Common myeloid progenitor, CD34-positive (primary cell): ENCODE measurements around the gene DNAJB12. TPM values are rescaled to one million over a fixed set of nuclear protein-coding genes. Genes with fewer than 3 reads are reported as not detected.
"Not testable (repeated sequence)": the region's sequence is repeated elsewhere in the genome, so short reads cannot be mapped to it uniquely, and the experiment has no call there.

Source experiments
- CTCF ChIA-PET: fragments of 350-600 bp; sonication (Branson Sonifier 250); formaldehyde crosslinking; loops from one replicate; lab custom pipeline; 2021; ENCODE audit warnings: antibody characterized with exemption; lab: Charles Lee
- POLR2A ChIA-PET: fragments of 350-600 bp; sonication (Branson Sonifier 250); formaldehyde crosslinking; loops from one replicate; lab custom pipeline; 2021; ENCODE audit warnings: antibody characterized with exemption; lab: Charles Lee
- DNase-seq, 3 donors: peaks; one replicate each; pipeline versions ENCODE4 v3.0.0 to v3.0.0-alpha.2; 2013
- H3K27ac ChIP-seq, 2 experiments: 1 replicate in 1 of 2; 2 replicates in 1 of 2; pipeline ENCODE4 v1.7.0; 2013; ENCODE audit warnings: inconsistent platforms in 2 of 2, low read length in 2 of 2, mild to moderate bottlenecking in 2 of 2, low read depth in 1 of 2, moderate library complexity in 1 of 2; ENCODE audit not compliant: severe bottlenecking in 2 of 2, insufficient read depth in 1 of 2, poor library complexity in 1 of 2
- H3K27me3 ChIP-seq, 5 experiments: replicated peaks in 2 of 5; 1 replicate in 3 of 5; 2 replicates in 2 of 5; pipeline versions ENCODE4 v1.6.1 to v1.7.0; 2013; ENCODE audit warnings: low read length in 4 of 5, mild to moderate bottlenecking in 2 of 5, moderate library complexity in 2 of 5, inconsistent platforms in 1 of 5; ENCODE audit not compliant: insufficient read depth in 5 of 5, control insufficient read depth in 4 of 5
- H3K36me3 ChIP-seq, 4 experiments: 1 replicate in 2 of 4; 2 replicates in 2 of 4; pipeline versions ENCODE4 v1.6.1 to v1.7.0; 2013; ENCODE audit warnings: low read length in 3 of 4, control low read depth in 1 of 4, mild to moderate bottlenecking in 1 of 4; ENCODE audit not compliant: control insufficient read depth in 4 of 4, insufficient read depth in 4 of 4
- H3K4me1 ChIP-seq, 4 experiments: 1 replicate in 3 of 4; 2 replicates in 1 of 4; pipeline versions ENCODE4 v1.6.1 to v1.7.1; 2013; ENCODE audit warnings: low read length in 3 of 4, mild to moderate bottlenecking in 3 of 4, control low read depth in 1 of 4, inconsistent platforms in 1 of 4, moderate library complexity in 1 of 4; ENCODE audit not compliant: control insufficient read depth in 4 of 4, insufficient read depth in 4 of 4; ENCODE audit errors: control extremely low read depth in 1 of 4
- H3K4me3 ChIP-seq, 7 experiments: 1 replicate in 4 of 7; 2 replicates in 3 of 7; pipeline versions ENCODE4 v1.5.1 to v1.7.0; 2013; ENCODE audit warnings: mild to moderate bottlenecking in 7 of 7, low read length in 6 of 7, moderate library complexity in 6 of 7, inconsistent platforms in 2 of 7, low read depth in 2 of 7, control low read depth in 1 of 7; ENCODE audit not compliant: insufficient read depth in 4 of 7, control insufficient read depth in 1 of 7; ENCODE audit errors: extremely low read depth in 1 of 7
- H3K9me3 ChIP-seq, 5 experiments: 1 replicate in 4 of 5; 2 replicates in 1 of 5; pipeline versions ENCODE4 v1.6.1 to v1.7.1; 2013; ENCODE audit warnings: low read length in 4 of 5, mild to moderate bottlenecking in 2 of 5, inconsistent platforms in 1 of 5, low read depth in 1 of 5, moderate library complexity in 1 of 5; ENCODE audit not compliant: control insufficient read depth in 4 of 5, insufficient read depth in 2 of 5; ENCODE audit errors: control extremely low read depth in 1 of 5
- WGBS: methylation state at CpG from one replicate; pipeline ENCODE4 v1.1.5; 2013; ENCODE audit not compliant: insufficient coverage; 5-methylcytosine and 5-hydroxymethylcytosine counted together
- polyA plus RNA-seq: library from polyadenylated mRNA; unstranded; fragments of 120-200 nt; gene quantifications from one replicate; pipeline ENCODE4 v1.2.1, GENCODE V29; 2013

Gene DNAJB12
- polyA plus RNA-seq, result 21.9 TPM

- WGBS, result 0% methylated on average over 48 of the region's 74 CpGs
- Histone ChIP-seq H3K27me3 (no peaks in the 10 kb centered on the region), H3K27ac (peak within 1 kb of the TSS; percentile 95 to 97), H3K9me3 (no peaks in the 10 kb centered on the region), H3K36me3 (peaks cover 3 to 34% (median 12%) of the 10 kb centered on the region in 4 experiments), H3K4me3 (peak within 1 kb of the TSS; percentile 71 to 100 (median 93)), H3K4me1 (peaks cover 4 to 17% (median 11%) of the 10 kb centered on the region in 4 experiments)
- CTCF ChIA-PET, result interaction anchor here (2.0 kb wide), 1 partner anchor 10 kb away, joined by 8 read pairs; no protein-coding TSS in a partner anchor
- DNase-seq, result peak; percentile 95 to 97 (median 97)
- POLR2A ChIA-PET, result interaction anchor here (0.5 to 1.6 kb wide), 3 partner anchors 26 to 94 kb away, joined by 3 read pairs; no protein-coding TSS in a partner anchor
Observed at GRCh38 chr10:72354356-72355213, at the start of gene DNAJB12. DNAJB12 (minus strand) TSS chr10:72354919; CDS start chr10:72354897, 22 bp downstream.

GRCh38 chr10:72395581-72395980, 40.9 kb upstream of the DNAJB12 start:
- POLR2A ChIA-PET, H3K9me3 ChIP-seq, CTCF ChIA-PET, H3K27ac ChIP-seq, H3K4me3 ChIP-seq, H3K27me3 ChIP-seq, H3K4me1 ChIP-seq, H3K36me3 ChIP-seq, DNase-seq: not testable (repeated sequence)
- 91% methylated on average over 3 of the region's 3 CpGs for WGBS

GRCh38 chr10:72392571-72392970, 37.9 kb upstream of the DNAJB12 start:
- H3K4me3 ChIP-seq, result no peak overlapping the region
- POLR2A ChIA-PET, result no interaction called here
- WGBS, result no CpG with 5 or more reads among the region's 1 CpG
- peaks cover 0 to 3% (median 0%) of the 10 kb centered on the region in 5 experiments for H3K9me3 ChIP-seq
- H3K4me1 ChIP-seq, result no peaks in the 10 kb centered on the region
- DNase-seq, result no peak
- CTCF ChIA-PET, result no interaction called here
- peaks cover 2 to 6% (median 3%) of the 10 kb centered on the region in 4 experiments for H3K36me3 ChIP-seq
- H3K27ac ChIP-seq, result no peak overlapping the region
- H3K27me3 ChIP-seq, result no peaks in the 10 kb centered on the region

GRCh38 chr10:72390764-72391163, 36.0 kb upstream of the DNAJB12 start:
- CTCF ChIA-PET, result no interaction called here
- WGBS, result no CpG with 5 or more reads among the region's 2 CpGs
- H3K36me3 ChIP-seq, result peaks cover 2 to 6% (median 3%) of the 10 kb centered on the region in 4 experiments
- no peaks in the 10 kb centered on the region for H3K27me3 ChIP-seq
- H3K27ac ChIP-seq, result no peak overlapping the region
- no peak for DNase-seq
- peaks cover 0 to 3% (median 0%) of the 10 kb centered on the region in 5 experiments for H3K9me3 ChIP-seq
- no peak overlapping the region for H3K4me3 ChIP-seq
- POLR2A ChIA-PET, result no interaction called here
- H3K4me1 ChIP-seq, result no peaks in the 10 kb centered on the region

GRCh38 chr10:72389716-72390115, 35.0 kb upstream of the DNAJB12 start:
- POLR2A ChIA-PET, result no interaction called here
- WGBS, result 100% methylated on average over 4 of the region's 5 CpGs
- no peak for DNase-seq
- no peak overlapping the region for H3K27ac ChIP-seq
- peaks cover 2 to 4% (median 2%) of the 10 kb centered on the region in 4 experiments for H3K36me3 ChIP-seq
- H3K27me3 ChIP-seq, result no peaks in the 10 kb centered on the region
- CTCF ChIA-PET, result no interaction called here
- H3K9me3 ChIP-seq, result no peaks in the 10 kb centered on the region
- no peak overlapping the region for H3K4me3 ChIP-seq
- peaks cover 0 to 5% (median 0%) of the 10 kb centered on the region in 4 experiments for H3K4me1 ChIP-seq

GRCh38 chr10:72389014-72389413, 34.3 kb upstream of the DNAJB12 start:
- Histone ChIP-seq H3K4me1 (peaks cover 0 to 5% (median 0%) of the 10 kb centered on the region in 4 experiments), H3K36me3 (peaks cover 2 to 4% (median 2%) of the 10 kb centered on the region in 4 experiments), H3K27ac (no peak overlapping the region), H3K4me3 (no peak overlapping the region), H3K27me3 (no peaks in the 10 kb centered on the region), H3K9me3 (no peaks in the 10 kb centered on the region)
- WGBS, result no CpG with 5 or more reads among the region's 1 CpG
- DNase-seq, result no peak
- ChIA-PET POLR2A (interaction anchor here (0.6 kb wide), 1 partner anchor 112 kb away, joined by 3 read pairs; no protein-coding TSS in a partner anchor), CTCF (interaction anchor here (0.6 to 1.3 kb wide), 2 partner anchors 13 to 62 kb away, joined by 3 to 4 read pairs; no protein-coding TSS in a partner anchor)

GRCh38 chr10:72388062-72388461, 33.3 kb upstream of the DNAJB12 start:
- ChIA-PET CTCF (interaction anchor here (1.3 kb wide), 1 partner anchor 14 kb away, joined by 3 read pairs; no protein-coding TSS in a partner anchor), POLR2A (no interaction called here)
- Histone ChIP-seq H3K27ac (no peak overlapping the region), H3K4me1 (peaks cover 0 to 5% (median 1%) of the 10 kb centered on the region in 4 experiments), H3K27me3 (no peaks in the 10 kb centered on the region), H3K9me3 (no peaks in the 10 kb centered on the region), H3K4me3 (no peak overlapping the region), H3K36me3 (peaks cover 0 to 3% (median 2%) of the 10 kb centered on the region in 4 experiments)
- DNase-seq, result no peak
- WGBS, result 96% methylated on average over 4 of the region's 5 CpGs
